GM08714 (cell line): ENCODE measurements around the gene CTIF.

Experiments used
- H3K4me3 ChIP-seq: fragments of 200-500 bp; sonication (Bioruptor generic); 2 replicates; pipeline ENCODE4 v1.5.1; 2014; ENCODE audit warnings: mild to moderate bottlenecking, low read length, inconsistent platforms
- ZNF274 ChIP-seq: IDR thresholded peaks from 2 replicates; pipeline ENCODE4 v1.6.1; 2012; ENCODE audit warnings: mild to moderate bottlenecking, low read depth, low read length

Gene CTIF

DNA sequence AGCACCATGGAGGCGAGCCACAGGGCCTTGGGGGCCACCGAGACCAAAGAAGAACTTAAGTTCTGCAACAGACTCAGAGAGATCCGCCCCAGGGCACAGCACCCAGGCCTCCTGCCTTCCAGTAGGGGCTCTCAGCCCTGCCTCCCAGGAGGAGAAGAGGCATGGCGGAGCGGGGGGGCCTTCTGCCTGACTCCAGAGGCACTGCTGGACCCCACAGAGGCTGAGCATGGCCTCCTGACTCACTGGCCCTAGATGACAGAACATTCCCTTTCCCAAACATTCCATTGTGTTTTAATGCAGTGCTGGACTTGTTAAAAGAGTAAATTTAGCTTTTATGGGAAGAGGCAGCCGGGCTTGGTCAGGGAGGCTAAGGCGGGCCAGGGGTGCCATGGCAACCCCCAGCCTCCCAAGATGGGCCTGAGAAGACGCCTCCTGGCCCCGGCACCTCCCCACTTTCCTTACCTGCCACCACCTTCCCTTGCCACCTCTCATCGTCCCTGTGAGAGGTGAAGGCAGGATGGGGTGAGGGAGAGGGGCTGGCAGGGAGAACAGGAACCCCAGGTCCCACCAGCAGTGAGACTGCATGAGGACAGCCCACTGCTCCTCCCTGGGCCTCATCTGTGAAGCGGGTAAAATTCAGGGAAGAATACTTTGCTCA, 346.6 kb downstream of the CTIF start:
- TF ChIP-seq ZNF274, result no peak
- no peak overlapping the region for H3K4me3 ChIP-seq

DNA sequence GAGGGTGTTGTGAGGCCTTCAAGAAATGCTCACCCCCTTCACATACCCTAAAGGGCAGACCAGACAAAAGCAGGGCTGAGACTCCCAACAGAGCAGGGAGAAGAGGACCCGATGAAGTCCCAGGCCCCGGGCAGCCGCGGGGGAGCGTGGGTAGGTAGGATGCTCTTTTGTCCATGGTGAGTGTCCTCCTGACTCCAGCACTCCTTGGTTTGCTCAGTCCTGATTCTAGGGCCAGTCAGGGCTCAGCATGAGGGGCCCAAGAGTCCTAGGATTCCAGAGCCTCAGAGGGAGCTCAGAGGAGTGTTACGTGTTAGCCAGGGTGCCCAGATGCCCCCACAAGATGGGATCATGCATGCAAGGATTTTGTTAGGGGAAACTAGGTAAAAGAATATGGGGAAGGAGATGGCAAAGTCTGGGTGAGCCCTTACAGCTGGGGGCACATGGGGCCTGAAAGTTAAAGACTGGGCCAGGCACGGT, 347.1 kb downstream of the CTIF start:
- H3K4me3 ChIP-seq, result no peak overlapping the region
- TF ChIP-seq ZNF274, result no peak

DNA sequence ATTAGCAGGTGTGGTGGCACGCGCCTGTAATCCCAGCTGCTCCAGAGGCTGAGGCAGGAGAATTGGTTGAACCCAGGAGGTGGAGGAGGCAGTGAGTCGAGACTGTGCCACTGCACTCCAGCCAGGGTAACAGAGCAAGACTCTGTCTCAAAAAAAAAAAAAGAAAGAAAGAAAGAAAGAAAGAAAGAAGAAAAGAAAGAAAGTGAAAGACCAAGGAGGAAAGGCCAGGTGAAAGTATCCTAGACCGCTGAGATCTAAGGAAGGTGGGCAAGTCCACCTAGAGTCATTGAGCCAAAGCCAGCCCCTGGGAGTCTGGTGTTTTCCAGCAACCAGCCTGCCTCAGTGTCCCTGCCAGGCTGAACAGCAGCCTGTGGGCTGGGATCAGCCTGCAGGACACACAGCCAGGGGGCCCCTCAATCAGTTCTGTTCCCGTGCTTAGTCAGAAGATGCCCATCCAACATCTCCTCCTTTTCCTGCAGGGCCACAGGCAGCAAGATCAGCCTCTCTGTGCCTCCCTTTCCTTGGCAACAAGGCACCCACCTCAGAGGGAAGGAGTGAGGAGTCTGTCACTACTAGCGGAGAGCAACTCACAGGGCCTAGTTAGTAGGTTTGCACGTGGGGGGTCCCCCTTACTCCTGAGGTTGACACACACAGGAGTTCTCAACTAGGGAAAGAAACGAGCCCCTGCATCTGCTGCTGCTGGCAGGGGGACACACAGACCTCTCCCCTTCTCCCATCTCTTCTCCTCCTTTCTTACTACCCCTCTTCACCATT, 347.9 kb downstream of the CTIF start:
- TF ChIP-seq ZNF274, result no peak
- no peak overlapping the region for H3K4me3 ChIP-seq

DNA sequence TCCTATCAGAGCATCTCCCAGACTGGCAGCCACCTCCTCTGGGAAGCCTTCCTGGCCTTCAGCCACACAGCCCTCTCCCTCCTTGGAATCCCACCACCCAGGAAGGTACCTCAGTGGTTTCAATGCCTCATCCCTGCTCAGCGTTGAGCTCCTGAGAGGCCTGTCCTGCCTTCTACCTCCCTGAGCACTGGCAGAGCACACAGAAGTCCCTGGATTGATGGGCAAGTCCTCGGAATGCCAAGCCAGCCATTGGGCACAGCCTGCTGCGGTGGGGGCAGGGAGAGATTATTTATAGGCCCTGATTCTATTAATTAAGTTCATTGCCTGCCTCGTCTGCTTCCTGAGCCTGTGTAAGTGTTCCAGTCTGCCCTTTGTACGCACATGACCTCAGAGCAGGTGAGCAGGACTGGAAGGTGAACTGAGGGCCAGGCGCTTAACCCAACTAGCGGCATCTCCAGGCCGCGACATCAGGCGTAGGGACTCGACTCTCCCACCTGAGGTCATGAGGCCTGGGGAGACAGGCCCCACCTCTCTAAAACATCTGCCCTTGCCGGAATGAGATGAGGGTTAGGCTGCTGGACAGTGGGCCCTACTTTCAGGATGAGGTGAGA, 348.6 kb downstream of the CTIF start:
- no peak for TF ChIP-seq ZNF274

DNA sequence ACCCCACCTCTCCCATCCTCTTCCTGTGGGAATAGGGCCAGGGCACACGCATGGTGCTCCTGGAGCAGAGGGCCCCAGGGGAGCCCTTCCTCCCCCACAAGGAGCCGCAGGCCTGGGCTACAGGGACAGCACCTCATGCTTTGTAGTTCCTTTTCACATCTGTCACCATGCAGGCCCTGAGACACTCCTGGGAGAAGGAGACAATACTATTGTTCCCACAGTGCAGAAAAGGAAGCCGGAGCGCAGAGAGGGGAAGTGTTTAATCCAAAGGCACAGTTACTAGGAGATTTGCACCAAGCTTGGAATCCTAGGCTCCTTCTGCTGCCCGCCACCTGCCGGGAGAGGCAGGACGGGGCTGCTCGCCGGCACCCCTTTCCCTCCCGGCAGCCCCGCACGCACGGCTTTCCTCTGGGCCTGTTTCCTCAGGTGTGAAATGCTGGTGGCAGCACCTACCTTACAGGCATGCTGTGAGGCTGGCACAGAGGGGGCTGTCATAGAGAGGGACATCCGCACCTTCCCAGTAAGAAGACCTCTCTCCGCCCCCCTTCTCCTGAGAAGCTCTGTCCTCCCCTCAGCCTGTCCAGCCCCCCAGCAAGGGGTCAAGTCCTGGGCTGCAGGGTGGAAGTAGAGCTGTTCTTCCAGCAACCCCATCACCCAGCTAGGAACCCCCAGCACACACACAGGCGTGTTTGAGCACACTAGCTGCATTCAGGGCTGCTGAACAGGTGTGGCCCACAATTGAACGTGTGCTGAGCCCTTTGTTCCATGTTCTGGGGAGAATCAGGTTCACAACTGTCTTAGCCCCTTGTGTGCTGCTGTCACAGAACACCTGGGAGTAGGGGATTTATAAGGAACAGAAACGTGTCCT, 349.3 kb downstream of the CTIF start:
- no peak overlapping the region for H3K4me3 ChIP-seq
- TF ChIP-seq ZNF274, result no peak

More for the DNA sequence above, 348.6 kb downstream of the CTIF start:
- H3K4me3 ChIP-seq, result no peak overlapping the region

DNA sequence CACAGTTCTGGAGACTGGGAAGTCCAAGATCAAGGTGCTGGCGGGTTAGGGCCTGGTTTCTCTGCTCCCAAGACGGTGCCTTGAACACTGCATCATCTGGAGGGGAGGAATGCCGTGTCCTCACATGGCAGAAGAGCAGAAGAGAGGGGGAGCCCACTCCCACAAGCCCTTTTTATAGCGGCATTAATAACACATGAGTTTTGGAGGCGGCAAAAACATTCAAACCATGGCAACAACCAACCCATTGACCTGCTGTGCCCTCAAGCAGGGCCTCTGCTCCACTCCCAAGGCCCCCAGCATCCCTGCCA, 349.9 kb downstream of the CTIF start:
- no peak overlapping the region for H3K4me3 ChIP-seq
- no peak for TF ChIP-seq ZNF274

DNA sequence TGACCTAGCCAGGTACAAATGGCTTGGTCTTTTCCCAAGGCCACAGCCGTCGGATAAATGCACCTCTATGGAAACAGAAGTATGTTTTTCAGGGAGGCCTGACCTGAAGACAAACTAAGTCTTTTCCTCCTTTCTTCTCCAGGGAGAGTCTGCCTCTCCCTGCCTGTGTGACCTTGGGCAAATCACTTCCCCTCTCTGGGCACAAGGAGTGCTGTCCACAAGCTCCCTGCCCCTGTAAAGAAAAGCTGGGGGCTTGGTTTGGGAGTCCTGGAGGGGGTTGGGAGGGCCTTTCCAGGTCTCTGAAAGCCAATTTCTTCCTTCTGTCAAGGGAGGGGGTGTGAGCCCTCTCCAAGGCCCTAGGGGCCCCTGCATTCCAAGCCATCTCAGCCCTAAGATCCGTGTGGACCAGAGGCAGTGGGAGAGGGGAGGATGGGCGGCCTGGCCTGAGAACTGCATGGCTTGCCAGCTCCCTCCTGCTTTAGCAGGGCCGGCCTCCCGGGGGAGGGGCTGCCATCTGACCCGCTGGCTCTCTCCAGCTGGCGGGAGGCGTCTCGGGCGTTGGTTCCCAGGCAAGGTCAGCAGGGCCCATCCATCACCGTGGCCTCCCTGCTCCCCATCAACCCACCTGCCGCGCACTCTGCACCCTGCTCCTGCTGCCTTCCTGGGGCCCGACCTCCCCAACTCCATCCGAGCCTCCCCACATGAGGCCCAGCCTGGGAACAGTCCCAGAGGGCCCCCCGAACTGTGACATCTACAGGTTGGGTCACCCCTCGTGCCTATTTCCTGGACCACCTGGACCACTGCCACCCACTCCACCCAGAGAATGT, 350.5 kb downstream of the CTIF start:
- H3K4me3 ChIP-seq, result no peak overlapping the region
- no peak for TF ChIP-seq ZNF274

DNA sequence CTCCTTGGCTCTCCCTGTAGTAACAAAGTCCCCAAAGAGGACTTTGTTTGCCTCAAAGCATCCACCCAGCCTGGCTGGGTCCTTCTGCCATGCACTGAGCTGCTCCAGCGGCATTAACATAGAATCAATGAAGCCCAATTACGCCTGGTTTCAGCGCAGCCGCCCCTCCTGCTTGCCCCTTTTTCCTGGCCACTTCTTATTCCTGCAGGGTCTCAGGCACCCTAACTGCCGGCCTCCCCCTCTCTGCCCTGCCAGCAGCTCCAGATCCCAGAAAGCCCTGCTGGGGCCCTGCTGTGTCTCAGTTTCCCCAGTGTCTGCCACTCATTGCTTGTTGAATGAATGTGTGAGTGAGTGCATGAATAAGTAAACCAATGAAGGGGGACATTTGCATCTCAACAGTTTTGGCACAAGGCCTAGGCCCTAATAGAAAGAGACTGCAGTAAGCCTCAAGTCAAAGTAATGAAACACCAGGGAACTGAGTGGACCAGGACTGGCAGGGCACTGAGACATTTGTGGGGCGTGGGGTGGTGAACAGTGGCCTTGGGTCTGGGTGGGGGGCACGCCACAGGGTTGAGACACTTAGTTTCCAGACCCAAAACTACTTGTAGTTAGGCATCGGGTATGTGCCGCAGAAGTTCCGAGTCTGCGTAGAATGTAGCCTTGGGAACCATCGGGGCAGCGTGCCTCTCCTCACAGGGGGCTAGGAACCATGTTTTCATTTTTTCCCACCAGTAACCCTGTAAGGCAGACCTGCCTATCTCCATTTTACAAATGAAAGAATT, 351.3 kb downstream of the CTIF start:
- no peak for TF ChIP-seq ZNF274
- no peak overlapping the region for H3K4me3 ChIP-seq

DNA sequence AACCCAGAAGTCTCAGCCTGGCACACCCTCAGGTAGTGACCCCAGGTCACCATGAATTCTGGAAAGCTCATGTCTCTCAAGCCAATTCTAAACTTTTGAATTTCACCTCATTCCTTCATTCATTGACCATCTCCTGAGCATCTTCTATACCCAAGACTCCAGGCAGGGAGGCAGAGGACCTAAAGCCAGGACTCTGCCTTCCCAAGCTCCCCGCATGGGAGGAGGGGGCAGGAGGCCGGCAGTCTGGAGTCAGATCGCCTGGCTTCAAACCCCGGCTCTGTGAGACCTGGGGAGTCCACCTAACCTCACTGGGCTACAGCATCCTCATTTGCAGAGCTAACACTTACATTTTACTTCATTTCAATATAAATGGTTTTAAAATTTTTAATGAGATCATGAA, 352.9 kb downstream of the CTIF start:
- no peak overlapping the region for H3K4me3 ChIP-seq
- TF ChIP-seq ZNF274, result no peak

DNA sequence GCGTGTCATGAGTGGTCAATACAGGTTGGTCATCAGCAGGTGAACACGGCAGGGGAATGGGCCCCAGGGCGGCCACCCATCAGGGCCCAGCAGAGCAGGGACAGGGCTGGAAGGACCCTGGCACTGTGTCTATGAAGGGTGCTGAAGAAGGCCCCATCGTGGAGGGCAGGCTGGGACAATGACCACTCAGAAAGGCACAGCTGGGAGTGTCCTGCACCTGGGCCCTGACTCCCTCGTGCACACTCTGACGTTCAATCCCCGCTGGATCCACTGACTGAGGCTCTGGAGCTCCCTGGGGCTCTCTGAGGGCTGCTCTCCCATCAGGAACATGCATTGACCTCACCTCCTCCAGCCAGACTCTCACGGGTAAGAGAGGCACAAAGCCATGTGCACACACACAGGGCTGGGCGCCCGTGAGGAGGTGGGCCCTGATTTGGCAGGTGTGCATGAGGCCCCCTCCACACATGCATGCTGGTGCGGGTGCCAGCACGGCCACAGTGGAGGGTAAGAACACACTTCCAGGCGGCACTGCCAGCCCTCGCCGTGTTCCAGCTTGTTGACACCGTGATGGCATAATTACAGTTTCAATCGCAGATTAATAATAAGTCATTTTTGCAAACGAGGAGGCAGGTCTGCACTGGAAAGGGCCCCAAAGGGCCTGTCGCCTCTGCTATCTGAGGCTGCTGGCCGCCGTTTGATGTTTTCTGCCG, 353.5 kb downstream of the CTIF start:
- TF ChIP-seq ZNF274, result no peak
- no peak overlapping the region for H3K4me3 ChIP-seq

DNA sequence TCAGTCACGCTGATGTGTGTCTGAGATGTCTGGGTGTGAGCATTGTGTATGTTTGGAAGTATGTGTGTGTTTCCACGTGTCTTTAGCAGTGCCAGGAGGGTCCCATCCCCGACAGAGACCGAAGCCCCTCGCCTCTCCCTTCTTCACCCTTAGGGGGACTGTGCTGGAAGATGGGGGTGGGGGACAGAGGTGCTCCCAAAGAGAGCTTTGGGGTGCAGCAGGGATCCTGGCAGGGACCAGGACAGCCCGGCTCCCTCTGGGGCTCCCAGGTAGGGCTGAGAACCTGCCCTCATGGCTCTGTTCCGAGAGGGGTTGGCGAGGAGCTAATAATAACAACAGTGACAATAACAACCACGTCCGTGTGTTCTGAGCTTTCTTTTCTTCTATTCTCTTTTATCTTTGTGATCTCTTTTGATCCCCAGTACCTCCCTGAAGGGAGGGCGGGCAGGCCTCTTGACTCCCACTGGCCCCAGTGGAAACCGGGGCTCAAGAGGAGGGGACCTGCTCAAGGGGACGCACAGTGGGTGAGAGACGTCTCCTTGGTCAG, 354.3 kb downstream of the CTIF start:
- TF ChIP-seq ZNF274, result no peak
- H3K4me3 ChIP-seq, result no peak overlapping the region
